DND-41 (cell line): Measurements from ENCODE around the gene AMDHD2.

Experiments used
- CTCF ChIP-seq: IDR thresholded peaks from 2 replicates; pipeline ENCODE4 v1.5.1; 2012; ENCODE audit warnings: borderline replicate concordance, low read length, moderate library complexity, mild to moderate bottlenecking; ENCODE audit not compliant: poor library complexity, severe bottlenecking; ENCODE audit errors: extremely low read depth
- EZH2 ChIP-seq: IDR thresholded peaks from 3 replicates; pipeline ENCODE4 v1.6.1; 2012; ENCODE audit warnings: borderline replicate concordance, low read depth, mild to moderate bottlenecking, moderate library complexity, low read length, inconsistent platforms; ENCODE audit not compliant: severe bottlenecking

GRCh38 chr16:2481676-2482075, 38.5 kb upstream of the AMDHD2 start:
- no peak for TF ChIP-seq EZH2
- no peak for TF ChIP-seq CTCF
